Right cardiac atrium (tissue), 5 donors: ENCODE measurements around the gene NCAPH2. TPM values are rescaled to one million over a fixed set of nuclear protein-coding genes. Genes with fewer than 3 reads are reported as not detected.

ENCODE experiments used
- ATAC-seq, 2 donors: fragments of 200-7000 bp; cut with Tn5 transposase; one replicate each; pipeline versions ENCODE4 v1.8.0 to v1.9.1; 2020; ENCODE audit warnings: moderate library complexity in 2 of 2, mild to moderate bottlenecking in 1 of 2
- DNase-seq, 3 donors: peaks; one replicate each; pipeline ENCODE4 v3.0.0-alpha.2; 2020
- H3K27ac ChIP-seq: one replicate; pipeline ENCODE4 v1.5.1; 2013; ENCODE audit warnings: mild to moderate bottlenecking, low read length, control low read depth, moderate library complexity
- H3K27me3 ChIP-seq: one replicate; pipeline ENCODE4 v1.6.1; 2013; ENCODE audit not compliant: control insufficient read depth, insufficient read depth
- H3K4me1 ChIP-seq: one replicate; pipeline ENCODE4 v1.6.1; 2013; ENCODE audit warnings: low read length; ENCODE audit not compliant: control insufficient read depth, insufficient read depth
- H3K4me3 ChIP-seq: one replicate; pipeline ENCODE4 v1.5.1; 2013; ENCODE audit warnings: low read length, control low read depth
- H3K9me3 ChIP-seq: one replicate; pipeline ENCODE4 v1.6.1; 2013; ENCODE audit warnings: low read length; ENCODE audit not compliant: control insufficient read depth
- WGBS: extraction: QIAGEN DNeasy Blood & Tissue Kit; methylation state at CpG from one replicate; pipeline ENCODE4 v1.1.7; 2013; 5-methylcytosine and 5-hydroxymethylcytosine counted together
- intact Hi-C, 4 donors: fragments of 100-400 bp; cut with DNase I; formaldehyde crosslinking; loops; one replicate each; pipeline versions ENCODE4 v1.11.0 to v1.14.0; 2022 to 2023
- polyA plus RNA-seq: library from polyadenylated mRNA; stranded (reverse); fragments of 200-250 nt; gene quantifications from one replicate; pipeline ENCODE4 v1.2.3, GENCODE V29; 2013
- total RNA-seq, 4 donors: library from RNA; stranded (reverse); fragmentation: NEBNext Ultra II Directional; extraction: Animal tissue kit (Norgen Biotek cat#: 25700); gene quantifications; one replicate each; pipeline ENCODE4 v1.2.1, GENCODE V29; 2021
- donor health status: healthy with polysubstance abuse.
- donor health status: DM: no; HTN: yes; CAD: no.
- donor health status: DM: no; HTN: no; CAD: no.
- donor health status: DM: no; HTN: yes; CAD: no; lungs with severe emphysema.
- donor health status: DM: yes; HTN: yes; CAD: no.

Gene NCAPH2
- total and polyA plus RNA-seq, 5 donors: 23.3 to 35.0 (median 28.9) TPM

DNA sequence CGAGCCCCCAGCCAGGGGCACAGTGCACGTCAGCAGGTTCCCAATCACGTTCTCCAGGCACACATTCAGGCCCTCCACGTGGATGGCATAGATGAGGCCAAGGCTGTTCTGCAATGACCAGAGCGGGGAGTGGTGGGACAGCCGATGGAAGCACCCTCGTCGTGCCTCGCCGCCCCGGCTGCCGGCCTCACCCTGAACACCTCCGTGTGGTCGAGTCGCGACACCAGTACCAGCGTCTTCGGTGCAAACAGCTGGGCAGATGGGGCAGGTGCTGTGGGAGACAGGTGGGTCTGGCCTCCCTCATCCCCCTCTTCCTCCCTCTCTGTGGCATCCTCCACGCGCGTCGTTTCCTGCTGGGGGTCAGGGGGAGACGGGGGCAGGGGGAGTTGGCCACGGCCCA is 40.7 kb upstream of the NCAPH2 start:
- Histone ChIP-seq H3K27ac (no peak overlapping the region), H3K4me3 (no peak overlapping the region), H3K27me3 (no peaks in the 10 kb centered on the region), H3K9me3 (no peaks in the 10 kb centered on the region), H3K4me1 (peaks cover 5% of the 10 kb centered on the region)
- DNase-seq: no peak
- intact Hi-C loops: no loop called here
- ATAC-seq: no peak
- WGBS: 87% methylated on average over 24 of the region's 24 CpGs

DNA sequence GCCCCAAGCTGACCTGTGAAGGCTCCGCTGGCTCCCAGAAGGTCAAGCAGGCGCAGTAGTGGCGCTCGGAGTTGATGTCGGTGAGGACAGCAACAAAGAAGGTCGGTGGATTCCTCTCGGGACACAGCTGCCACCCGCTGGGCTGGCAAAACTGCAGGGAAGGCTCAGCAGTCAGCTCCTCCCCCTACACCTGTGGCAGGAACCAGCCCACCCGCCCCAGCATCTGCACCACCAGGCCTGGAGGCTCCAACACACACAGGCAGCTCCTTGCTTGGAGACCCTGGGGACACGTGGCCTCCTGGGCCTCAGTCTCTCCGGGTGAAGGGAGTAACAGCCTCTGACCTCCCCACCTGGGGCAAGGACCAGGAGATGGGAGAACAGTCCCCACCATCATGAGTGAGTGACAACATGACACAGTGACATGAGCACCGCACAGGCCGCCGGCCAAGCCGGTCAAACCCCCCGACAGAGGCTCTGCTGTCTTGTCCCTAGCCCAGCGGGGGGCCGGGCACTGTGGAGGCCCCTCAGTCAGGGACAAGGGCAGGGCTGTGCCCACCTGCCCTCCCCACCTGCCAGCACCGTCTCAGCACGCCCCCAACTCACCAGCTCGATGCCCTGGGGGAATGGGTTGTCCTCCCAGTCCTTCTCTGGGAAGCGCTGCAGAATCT is 40.1 kb upstream of the NCAPH2 start:
- Histone ChIP-seq H3K27me3 (no peaks in the 10 kb centered on the region), H3K9me3 (no peaks in the 10 kb centered on the region), H3K4me3 (no peak overlapping the region), H3K4me1 (peaks cover 5% of the 10 kb centered on the region), H3K27ac (no peak overlapping the region)
- intact Hi-C loops: no loop called here
- ATAC-seq (no peak), DNase-seq (no peak)
- 80% methylated on average over 22 of the region's 22 CpGs for WGBS

DNA sequence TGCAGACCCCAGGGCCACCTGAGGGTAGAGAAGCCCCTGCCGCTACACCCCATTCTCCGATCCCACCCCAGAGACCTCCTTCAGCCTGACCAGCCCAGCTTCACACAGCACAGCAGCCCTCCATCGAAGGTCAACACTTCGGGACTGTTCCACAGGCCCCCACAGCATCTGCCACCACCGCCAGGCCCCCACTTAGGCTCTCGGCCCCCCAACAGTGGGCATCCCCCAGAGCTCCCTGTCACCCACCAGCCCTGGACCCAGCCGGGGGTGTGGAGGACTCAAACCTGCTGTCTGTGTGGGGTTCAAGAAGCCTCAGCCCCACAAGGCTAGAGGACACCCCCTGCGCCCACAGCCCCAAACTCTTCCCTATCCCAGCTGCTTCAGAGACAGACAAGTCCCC is 39.4 kb upstream of the NCAPH2 start:
- no peaks in the 10 kb centered on the region for H3K9me3 ChIP-seq
- intact Hi-C loops: no loop called here
- H3K4me3 ChIP-seq: no peak overlapping the region
- 81% methylated on average over 8 of the region's 8 CpGs for WGBS
- ATAC-seq: no peak
- no peaks in the 10 kb centered on the region for H3K27me3 ChIP-seq
- peaks cover 10% of the 10 kb centered on the region for H3K4me1 ChIP-seq
- DNase-seq: no peak
- no peak overlapping the region for H3K27ac ChIP-seq

DNA sequence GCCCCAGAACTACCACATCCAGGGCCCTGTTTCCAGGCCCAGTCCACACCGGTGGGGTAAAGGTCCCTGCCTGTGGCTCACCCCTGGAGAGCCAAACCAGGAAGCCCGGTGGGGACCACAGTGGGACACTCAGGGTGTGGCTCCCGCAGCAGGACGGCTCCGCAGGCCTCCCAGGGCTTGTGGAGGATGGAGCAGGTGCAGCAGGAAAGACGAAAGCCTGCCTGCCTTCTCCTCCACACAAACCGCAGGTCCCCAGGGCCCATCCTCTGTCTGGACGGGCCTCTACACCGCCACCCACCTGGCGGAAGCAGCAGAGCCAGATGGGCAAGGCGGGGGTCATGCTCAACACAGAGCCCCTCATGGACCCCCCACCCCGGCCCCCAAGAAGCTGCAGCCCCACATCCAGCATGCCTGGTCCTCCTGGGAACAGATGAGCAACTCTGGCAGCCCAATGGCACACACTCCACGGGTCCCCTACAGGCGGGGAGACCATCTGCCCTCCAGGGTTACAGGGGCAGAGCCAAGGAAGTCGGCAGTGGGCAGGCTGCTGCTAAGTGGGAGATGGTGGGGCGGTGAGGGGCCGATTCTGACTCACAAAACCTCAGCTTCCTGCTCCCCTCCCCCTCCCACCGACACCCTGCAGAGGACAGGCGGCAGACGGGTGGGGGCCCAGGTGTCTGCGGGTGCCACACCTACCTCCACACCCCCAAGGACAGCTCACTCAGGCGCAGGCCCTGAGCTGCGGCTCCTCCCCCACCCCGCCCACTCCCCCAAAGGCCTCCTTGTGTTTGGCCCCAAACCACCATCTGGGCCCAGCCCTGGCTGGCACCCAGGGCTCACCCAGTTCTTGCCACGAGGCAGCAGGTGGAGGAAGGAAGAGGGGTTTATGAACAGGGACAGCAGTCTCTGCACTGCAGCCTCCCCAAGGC is 38.4 kb upstream of the NCAPH2 start:
- Histone ChIP-seq H3K9me3 (no peaks in the 10 kb centered on the region), H3K27me3 (no peaks in the 10 kb centered on the region), H3K4me1 (peaks cover 13% of the 10 kb centered on the region), H3K27ac (no peak overlapping the region), H3K4me3 (no peak overlapping the region)
- DNase-seq (peak; percentile 49 to 85 (median 84)), ATAC-seq (peak in 1 of 2 donors; percentile 22)
- intact Hi-C loops: no loop called here
- WGBS: 58% methylated on average over 25 of the region's 25 CpGs

DNA sequence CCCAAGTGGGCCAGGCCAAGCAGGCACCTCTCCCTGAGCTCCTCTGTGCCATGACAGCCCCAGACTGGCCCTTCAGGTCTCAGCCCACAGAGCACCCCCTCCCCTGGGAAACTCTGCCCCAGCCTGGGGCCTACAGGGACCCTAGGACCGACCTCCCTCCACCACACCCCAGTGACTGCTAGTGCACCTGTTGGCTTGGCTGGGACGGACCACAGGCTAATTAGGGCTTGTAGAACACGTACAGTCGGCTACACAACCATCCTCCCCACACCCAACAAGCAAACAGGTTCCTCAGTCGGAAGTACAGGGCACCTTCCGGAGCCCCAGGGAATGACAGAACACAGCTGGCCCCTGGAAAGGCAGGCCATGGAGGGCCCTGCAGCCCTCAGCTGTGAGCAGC is 37.5 kb upstream of the NCAPH2 start:
- H3K27ac ChIP-seq: no peak overlapping the region
- intact Hi-C loops: no loop called here
- H3K9me3 ChIP-seq: no peaks in the 10 kb centered on the region
- WGBS: 75% methylated on average over 6 of the region's 6 CpGs
- ATAC-seq: no peak
- DNase-seq: no peak
- no peak overlapping the region for H3K4me3 ChIP-seq
- peaks cover 13% of the 10 kb centered on the region for H3K4me1 ChIP-seq
- no peaks in the 10 kb centered on the region for H3K27me3 ChIP-seq

DNA sequence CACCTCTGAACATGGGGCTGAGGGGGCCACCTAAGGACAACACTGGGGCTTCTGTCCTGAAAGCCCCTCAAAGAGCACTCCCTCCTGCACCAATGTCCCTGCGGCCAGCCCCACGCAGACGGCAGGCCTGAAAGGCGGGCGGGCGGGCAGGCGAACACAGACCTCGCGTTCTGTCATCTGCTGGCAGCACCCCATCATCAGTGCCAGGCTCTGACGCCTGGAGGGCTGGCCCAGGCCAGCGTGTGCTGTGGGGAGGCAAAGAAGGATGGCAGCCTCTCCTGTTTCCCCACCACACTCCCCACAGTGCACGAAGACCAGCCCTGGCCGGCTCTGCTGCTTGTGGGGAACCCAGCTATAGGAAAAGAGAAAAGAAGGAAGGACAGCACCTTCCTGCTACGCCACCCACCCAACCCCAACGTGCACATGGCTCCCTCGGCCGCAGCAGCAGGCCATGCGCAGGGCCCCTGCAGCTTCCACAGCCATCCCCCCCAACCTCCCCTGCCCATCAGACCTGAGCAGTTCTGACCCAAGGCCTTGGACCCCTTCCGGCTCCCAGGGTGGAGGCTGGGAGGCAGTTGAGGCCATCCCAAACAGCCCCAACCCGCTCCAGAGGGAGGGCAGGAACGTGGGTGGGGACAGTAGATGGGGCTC is 36.7 kb upstream of the NCAPH2 start:
- DNase-seq (peak in 1 of 3 donors; percentile 44), ATAC-seq (no peak)
- intact Hi-C loops: no loop called here
- Histone ChIP-seq H3K4me1 (peaks cover 13% of the 10 kb centered on the region), H3K9me3 (no peaks in the 10 kb centered on the region), H3K27ac (no peak overlapping the region), H3K4me3 (no peak overlapping the region), H3K27me3 (no peaks in the 10 kb centered on the region)
- WGBS: 80% methylated on average over 21 of the region's 21 CpGs

DNA sequence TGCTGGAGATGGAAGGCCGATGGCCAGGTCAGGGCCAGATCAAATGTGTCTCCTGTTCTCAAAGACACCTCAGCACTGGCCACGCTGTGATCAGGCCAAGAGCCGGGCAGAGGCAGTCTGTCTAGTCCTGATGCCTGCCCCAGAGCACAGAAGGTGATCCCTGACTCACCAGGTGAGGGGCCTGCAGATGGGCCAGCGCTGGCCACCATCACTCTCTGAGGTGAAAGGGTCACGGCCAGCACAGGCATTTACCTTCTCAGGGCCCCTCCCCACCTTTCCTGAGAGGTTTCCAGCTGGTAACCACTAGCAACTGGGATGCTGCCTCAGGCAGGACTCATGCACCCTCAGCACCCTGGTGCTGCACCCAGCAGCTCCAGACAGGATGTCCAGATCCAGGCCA is 36.1 kb upstream of the NCAPH2 start:
- Histone ChIP-seq H3K27ac (no peak overlapping the region), H3K9me3 (no peaks in the 10 kb centered on the region), H3K27me3 (no peaks in the 10 kb centered on the region), H3K4me3 (no peak overlapping the region), H3K4me1 (peaks cover 13% of the 10 kb centered on the region)
- intact Hi-C loops: no loop called here
- peak in 1 of 3 donors; percentile 30 for DNase-seq
- no peak for ATAC-seq
- WGBS: 82% methylated on average over 5 of the region's 5 CpGs

DNA sequence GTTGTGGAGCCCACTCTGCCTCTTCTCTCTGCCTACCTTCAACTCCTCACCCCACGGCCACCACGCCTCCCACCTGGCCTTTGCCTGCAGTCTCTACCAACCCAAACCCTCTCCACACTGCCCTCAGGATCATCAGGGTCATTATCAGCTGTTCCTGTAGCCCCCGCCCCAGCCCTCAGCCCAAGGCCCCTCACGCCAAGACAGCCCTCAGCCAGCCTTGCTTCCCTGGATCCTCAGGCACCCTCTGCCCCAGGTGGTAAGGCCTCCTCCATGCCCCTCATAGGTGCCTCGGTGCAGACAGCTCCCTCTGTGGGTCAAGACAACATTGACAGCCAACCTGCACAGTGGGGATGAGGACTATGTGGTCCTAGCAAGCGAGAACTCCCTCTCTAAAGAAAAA is 34.9 kb upstream of the NCAPH2 start:
- DNase-seq (peak in 1 of 3 donors; percentile 29), ATAC-seq (no peak)
- intact Hi-C loops: no loop called here
- Histone ChIP-seq H3K4me1 (peaks cover 13% of the 10 kb centered on the region), H3K9me3 (no peaks in the 10 kb centered on the region), H3K27ac (no peak overlapping the region), H3K4me3 (no peak overlapping the region), H3K27me3 (no peaks in the 10 kb centered on the region)
- WGBS: 81% methylated on average over 6 of the region's 6 CpGs

DNA sequence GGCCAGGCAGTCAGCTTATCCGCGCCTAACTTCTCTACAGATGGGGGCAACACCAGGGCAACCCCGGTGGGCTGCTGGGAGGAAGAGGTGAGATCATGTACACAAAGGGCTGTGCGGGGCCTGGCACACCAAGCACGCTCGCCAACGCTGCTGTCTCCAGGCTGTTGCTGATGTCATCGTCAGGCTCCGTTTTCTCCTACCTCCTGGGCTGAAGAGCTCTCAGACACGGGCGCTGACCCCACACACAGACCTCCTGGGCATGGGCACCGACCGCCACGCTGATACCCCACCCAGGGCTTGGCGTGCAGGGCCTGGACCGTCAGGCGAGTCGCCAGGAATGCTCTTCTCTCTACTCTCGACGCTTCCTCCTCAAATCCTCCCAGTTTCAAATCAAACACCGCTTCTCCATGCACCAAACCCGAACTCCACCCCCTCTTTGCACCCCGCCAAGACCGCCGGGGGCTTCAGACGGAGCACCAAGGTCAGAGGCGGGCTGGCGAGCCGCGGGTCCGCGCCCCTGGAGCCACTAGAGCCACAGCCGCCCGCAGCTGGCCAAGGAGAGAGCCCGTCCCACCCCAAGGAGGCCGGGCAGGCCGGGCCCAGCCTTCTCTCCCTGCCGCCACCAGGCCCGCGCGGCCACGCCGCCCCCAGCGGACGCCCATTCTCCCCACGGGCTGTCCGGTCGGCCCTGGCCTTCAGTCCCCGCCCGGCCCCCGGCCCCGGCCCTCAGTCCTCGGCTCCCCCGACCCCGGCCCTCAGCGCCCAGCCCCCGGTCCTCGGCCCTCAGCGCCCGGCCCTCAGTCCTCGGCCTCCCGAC is 34.0 kb upstream of the NCAPH2 start:
- ATAC-seq (peak; percentile 4 to 38), DNase-seq (peak; percentile 48 to 77 (median 77))
- Histone ChIP-seq H3K9me3 (no peaks in the 10 kb centered on the region), H3K4me1 (peaks cover 13% of the 10 kb centered on the region), H3K27ac (no peak overlapping the region), H3K4me3 (peak overlapping the region; percentile 95), H3K27me3 (no peaks in the 10 kb centered on the region)
- 5% methylated on average over 62 of the region's 62 CpGs for WGBS
- intact Hi-C loops: no loop called here

DNA sequence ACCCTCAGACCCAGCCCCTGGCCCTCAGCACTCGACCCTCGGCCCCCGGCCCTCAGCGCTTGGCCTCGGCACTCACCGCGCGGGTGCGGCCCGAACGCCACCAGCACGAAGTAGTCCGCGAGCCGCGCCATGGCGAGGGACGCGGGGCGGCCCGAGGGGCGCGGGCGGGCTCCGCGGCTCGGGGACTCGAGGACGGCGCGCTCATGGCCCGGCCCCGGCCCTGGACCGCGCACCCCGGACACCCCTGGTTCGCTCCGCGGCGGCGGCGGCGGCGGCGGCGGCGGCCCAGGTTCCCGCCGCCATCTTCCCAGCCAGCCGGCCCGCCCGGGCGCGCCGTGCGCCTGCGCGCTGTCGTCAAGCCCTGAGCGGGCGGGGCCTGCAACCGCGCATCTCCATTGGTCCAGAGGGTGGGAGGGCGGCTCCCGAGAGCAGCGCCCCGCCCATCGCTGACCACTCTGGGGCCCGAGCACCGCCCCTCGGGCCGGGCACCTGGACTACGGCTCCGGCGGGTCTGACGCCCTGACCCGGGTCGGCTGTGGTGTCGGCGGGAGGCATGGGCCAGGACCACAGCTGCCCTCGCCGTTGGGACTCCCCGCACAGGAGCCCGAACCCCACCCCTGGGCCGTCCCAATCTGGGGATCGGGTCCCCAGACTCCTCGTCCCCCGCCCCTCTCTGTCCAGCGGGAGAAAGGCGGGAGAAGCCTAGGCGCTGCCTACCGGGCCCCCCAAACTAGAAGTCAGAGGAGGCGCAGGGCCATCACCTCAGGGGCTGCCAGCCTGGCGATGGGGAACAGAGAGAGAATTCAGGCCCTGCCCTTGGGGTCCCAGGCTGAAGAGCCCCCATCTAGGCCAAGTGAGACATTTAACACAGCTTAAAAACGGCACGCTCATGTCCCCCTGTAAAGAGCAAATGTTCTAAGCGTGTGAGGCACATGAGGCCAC is 33.0 kb upstream of the NCAPH2 start, which contains the start of gene SBF1:
SBF1 (minus strand) TSS at position 326 of the 942 bp plus-strand sequence; CDS start at position 131, 195 bp downstream.
- intact Hi-C loops: no loop called here
- under 1% methylated on average over 97 of the region's 97 CpGs for WGBS
- ATAC-seq (peak; percentile 97 to 98), DNase-seq (peak; percentile 93 to 97 (median 97))
- peak within 1 kb of the TSS; percentile 95 for H3K4me3 ChIP-seq
- H3K27ac ChIP-seq: peak within 1 kb of the TSS; percentile 53
- H3K4me1 ChIP-seq: peaks cover 13% of the 10 kb centered on the region
- H3K9me3 ChIP-seq: no peaks in the 10 kb centered on the region
- H3K27me3 ChIP-seq: no peaks in the 10 kb centered on the region
